ENCODE results near the gene PDZK1IP1.
"Not testable (repeated sequence)": the region's sequence is repeated elsewhere in the genome, so short reads cannot be mapped to it uniquely, and the experiment has no call there.

The PDZK1IP1 gene

DNA sequence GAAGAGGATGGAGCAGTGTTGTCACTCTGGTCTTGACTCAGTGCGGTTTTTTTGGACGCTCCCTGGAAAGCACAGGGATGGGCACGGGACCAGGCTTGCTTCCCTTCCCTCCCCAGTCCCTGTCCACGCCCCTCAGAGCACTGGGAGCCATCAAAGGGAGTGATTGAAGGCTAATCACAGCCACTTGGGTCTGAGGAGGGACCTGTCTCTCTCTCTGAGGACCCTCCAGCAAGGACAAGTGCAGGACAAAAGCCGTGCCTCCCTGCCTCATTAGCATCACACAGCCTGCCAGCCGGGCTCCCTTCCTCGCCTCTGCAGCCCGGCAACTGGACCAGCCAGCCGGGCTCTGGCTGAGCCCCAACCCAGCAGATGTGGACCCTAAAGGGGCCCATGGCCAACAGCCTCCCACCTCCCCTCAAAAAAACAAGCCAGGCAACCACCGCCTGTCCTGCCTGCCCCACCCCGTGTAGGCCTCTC is 18.6 kb upstream of the PDZK1IP1 start:
- TF ChIP-seq, protein P1, sequence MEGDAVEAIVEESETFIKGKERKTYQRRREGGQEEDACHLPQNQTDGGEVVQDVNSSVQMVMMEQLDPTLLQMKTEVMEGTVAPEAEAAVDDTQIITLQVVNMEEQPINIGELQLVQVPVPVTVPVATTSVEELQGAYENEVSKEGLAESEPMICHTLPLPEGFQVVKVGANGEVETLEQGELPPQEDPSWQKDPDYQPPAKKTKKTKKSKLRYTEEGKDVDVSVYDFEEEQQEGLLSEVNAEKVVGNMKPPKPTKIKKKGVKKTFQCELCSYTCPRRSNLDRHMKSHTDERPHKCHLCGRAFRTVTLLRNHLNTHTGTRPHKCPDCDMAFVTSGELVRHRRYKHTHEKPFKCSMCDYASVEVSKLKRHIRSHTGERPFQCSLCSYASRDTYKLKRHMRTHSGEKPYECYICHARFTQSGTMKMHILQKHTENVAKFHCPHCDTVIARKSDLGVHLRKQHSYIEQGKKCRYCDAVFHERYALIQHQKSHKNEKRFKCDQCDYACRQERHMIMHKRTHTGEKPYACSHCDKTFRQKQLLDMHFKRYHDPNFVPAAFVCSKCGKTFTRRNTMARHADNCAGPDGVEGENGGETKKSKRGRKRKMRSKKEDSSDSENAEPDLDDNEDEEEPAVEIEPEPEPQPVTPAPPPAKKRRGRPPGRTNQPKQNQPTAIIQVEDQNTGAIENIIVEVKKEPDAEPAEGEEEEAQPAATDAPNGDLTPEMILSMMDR (conservative IDR thresholded peaks at IDR 0.05; ENCODE audit: low read length): no peak
- no peak for DNase-seq (ENCODE audit: low read depth)
- no peak overlapping the region for H3K4me3 ChIP-seq (ENCODE audit: low read length)

DNA sequence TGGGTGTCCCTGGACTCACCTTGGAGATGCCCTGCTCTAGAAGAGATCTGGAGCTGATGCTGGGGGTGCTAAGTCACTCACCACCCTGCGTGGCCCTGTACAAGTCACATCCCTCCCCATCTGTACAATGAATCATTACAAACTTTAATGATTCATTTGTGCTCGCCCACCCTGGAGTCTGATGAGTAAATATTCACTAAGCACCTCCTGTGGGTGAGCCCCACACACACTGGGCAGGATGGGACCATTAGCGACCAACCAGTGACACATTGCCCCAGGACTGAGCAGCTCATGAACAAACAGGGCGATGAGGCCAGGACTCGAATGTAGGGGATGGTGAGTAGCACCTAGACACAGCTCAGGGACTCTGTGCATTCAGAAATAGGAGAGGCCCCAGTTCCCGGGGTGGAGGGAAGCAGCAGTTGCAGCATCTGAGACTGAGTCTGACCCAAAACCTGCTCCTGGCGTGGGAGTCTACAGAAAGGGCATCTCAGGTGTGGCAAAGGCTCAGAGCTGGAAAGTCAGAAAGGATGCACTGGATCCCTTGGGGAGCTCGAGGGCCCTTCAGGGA is 18.1 kb upstream of the PDZK1IP1 start:
- DNase-seq (ENCODE audit: low read depth): no peak
- TF ChIP-seq, protein P1 (conservative IDR thresholded peaks at IDR 0.05; ENCODE audit: low read length): no peak
- no peak overlapping the region for H3K4me3 ChIP-seq (ENCODE audit: low read length)

DNA sequence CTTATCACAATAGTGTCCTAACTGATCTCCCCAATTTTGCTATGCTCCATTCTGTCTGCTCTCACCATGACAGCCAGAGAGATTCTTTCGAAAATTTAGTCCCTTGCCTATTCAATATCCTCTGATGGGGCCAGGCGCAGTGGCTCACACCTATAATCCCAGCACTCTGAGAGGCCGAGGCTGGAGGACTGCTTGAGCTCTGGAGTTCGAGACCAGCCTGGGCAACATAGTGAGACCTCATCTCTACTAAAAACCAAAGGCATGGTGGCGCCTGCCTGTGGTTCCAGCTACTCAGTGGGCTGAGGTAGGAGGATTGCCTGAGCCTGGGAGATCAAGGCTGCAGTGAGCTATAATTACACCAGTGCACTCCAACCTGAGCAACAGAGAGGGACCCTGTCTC is 16.1 kb upstream of the PDZK1IP1 start:
- no peak for DNase-seq (ENCODE audit: low read depth)
- TF ChIP-seq, protein P1 (conservative IDR thresholded peaks at IDR 0.05; ENCODE audit: low read length): no peak
- H3K4me3 ChIP-seq (ENCODE audit: low read length): no peak overlapping the region

DNA sequence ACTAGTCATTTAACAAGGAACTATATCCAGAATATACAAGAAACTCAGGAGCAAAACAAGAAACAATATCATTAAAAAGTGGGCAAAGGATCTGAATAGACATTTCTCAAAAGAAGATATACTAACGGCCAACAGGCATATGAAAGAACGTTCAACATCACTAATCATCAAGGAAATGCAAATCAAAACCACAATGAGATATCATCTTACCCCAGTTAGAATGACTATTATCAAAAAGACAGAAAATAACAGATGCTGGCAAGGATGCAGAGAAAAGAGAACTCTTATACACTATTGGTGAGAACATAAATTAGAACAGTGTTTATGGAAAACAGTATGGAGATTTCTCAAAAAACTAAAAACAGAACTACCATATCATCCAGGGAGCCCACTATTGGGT is 13.7 kb upstream of the PDZK1IP1 start:
- H3K4me3 ChIP-seq (ENCODE audit: low read length); DNase-seq (ENCODE audit: low read depth): not testable (repeated sequence)

DNA sequence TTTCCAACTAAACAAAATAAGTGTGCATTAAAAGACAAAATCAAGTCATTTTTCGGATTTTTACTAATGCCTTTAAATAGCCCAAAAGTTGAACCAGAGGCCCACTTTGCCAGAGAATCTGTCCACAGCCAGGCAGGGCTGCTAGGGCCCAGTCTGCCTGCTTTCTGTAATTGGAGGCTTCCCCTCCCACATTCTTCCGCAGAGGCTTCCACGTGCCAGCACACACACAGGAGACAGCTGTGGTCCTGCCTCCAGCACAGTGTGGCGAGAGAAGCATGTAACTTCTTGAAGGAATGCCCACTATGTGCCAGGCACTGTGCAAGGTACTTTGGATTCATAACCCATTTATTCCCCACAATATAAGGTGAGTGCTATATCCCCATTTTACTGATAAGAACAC is 11.3 kb upstream of the PDZK1IP1 start:
- TF ChIP-seq, protein P1 (conservative IDR thresholded peaks at IDR 0.05; ENCODE audit: low read length): no peak
- no peak overlapping the region for H3K4me3 ChIP-seq (ENCODE audit: low read length)
- DNase-seq (ENCODE audit: low read depth): peak; percentile 58

DNA sequence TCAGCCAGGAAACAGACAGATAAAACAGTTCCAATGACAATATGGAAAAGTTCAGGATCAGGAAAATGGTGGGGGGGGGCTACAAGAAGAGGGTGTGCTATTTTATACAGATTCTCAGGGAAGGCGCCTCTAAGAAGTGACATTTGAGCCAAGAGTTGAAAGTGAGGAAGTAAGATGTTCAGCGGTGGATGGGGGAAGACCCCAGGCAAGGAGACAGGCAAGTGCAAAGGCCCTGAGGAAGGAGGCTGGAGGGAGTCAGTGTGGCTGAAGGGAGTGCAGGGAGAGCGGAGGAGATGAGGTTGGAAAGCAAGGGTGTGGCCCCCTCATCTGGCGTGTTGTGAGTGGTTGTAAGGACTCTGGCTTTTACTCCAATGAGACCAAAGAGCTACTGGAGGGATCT is 8.4 kb upstream of the PDZK1IP1 start:
- no peak overlapping the region for H3K4me3 ChIP-seq (ENCODE audit: low read length)
- DNase-seq (ENCODE audit: low read depth): no peak
- TF ChIP-seq, protein P1 (conservative IDR thresholded peaks at IDR 0.05; ENCODE audit: low read length): no peak

DNA sequence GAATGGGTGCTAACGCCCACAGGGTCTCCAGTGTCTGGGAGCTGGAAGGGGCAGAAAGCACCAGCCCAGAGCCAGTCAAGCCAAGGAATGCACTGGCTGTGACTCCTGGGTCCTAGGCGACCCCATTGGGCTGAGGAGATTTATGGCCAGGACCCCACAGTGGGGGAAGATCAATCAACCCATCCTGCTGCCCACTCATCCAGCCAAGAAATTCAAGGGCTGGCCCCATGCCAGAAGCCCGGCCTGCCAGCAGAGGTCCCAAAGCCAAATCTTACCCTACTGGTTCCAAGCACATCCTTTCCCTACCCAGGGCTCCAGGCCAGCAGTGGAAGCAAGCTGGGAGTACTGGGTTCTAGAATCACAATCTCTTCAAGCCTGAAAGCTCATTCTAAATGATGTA is 6.8 kb upstream of the PDZK1IP1 start:
- H3K4me3 ChIP-seq (ENCODE audit: low read length): no peak overlapping the region
- TF ChIP-seq, protein P1 (conservative IDR thresholded peaks at IDR 0.05; ENCODE audit: low read length): no peak
- no peak for DNase-seq (ENCODE audit: low read depth)

DNA sequence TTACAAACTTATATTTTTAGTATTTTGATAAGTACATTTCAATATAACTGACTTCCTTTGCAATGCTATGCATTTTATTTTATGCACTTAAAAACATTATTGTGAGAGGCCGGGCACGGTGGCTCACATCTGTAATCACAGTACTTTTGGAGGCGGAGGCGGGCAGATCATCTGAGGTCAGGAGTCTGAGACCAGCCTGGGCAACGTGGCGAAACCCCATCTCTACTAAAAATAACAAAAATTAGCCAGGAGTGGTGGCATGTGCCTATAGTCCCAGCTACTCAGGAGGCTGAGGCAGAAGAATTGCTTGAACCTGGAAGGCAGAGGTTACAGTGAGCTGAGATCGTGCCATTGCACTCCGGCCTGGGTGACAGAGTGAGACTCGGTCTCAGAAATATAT is 6.1 kb upstream of the PDZK1IP1 start:
- DNase-seq (ENCODE audit: low read depth); H3K4me3 ChIP-seq (ENCODE audit: low read length): not testable (repeated sequence)

Data from AG10803 (cell line).